Kidney (tissue), 14 donors: ENCODE results near the gene DENND1B. TPM values are rescaled to one million over a fixed set of nuclear protein-coding genes. Genes with fewer than 3 reads are reported as not detected.

Experiments
- DNase-seq, 5 donors: peaks; one replicate each; pipeline ENCODE4 v3.0.0-alpha.2; 2013 to 2020
- FAIRE-seq: peaks from 2 replicates; lab custom pipeline; 2012; peaks lifted over from hg19 to GRCh38; lab: Jason Lieb, UNC
- H3K27ac ChIP-seq, 2 donors: one replicate each; pipeline ENCODE4 v1.7.0; 2013; ENCODE audit warnings: low read depth in 2 of 2, low read length in 2 of 2, inconsistent platforms in 1 of 2
- H3K27me3 ChIP-seq: one replicate; pipeline ENCODE4 v1.7.1; 2013; ENCODE audit warnings: low read length, inconsistent platforms; ENCODE audit not compliant: control insufficient read depth, insufficient read depth
- H3K36me3 ChIP-seq, 3 donors: one replicate each; pipeline versions ENCODE4 v1.7.0 to v1.7.1; 2013; ENCODE audit warnings: low read length in 3 of 3, control low read depth in 1 of 3, inconsistent platforms in 1 of 3; ENCODE audit not compliant: insufficient read depth in 3 of 3, control insufficient read depth in 2 of 3
- H3K4me1 ChIP-seq, 3 donors: one replicate each; pipeline versions ENCODE4 v1.7.0 to v1.7.1; 2013; ENCODE audit warnings: low read length in 3 of 3, inconsistent platforms in 1 of 3, low read depth in 1 of 3; ENCODE audit not compliant: control insufficient read depth in 2 of 3, insufficient read depth in 2 of 3
- H3K4me3 ChIP-seq, 3 donors: one replicate each; pipeline versions ENCODE4 v1.7.0 to v1.8.1; 2013; ENCODE audit warnings: low read length in 3 of 3, control low read depth in 1 of 3, inconsistent platforms in 1 of 3
- H3K9ac ChIP-seq, 3 donors: one replicate each; pipeline versions ENCODE4 v1.7.0 to v1.7.1; 2013; ENCODE audit warnings: low read length in 3 of 3, control low read depth in 1 of 3, inconsistent platforms in 1 of 3
- H3K9me3 ChIP-seq, 3 donors: one replicate each; pipeline versions ENCODE4 v1.7.0 to v1.7.1; 2013; ENCODE audit warnings: low read length in 3 of 3, control low read depth in 1 of 3, inconsistent platforms in 1 of 3; ENCODE audit not compliant: control insufficient read depth in 2 of 3, insufficient read depth in 1 of 3
- intact Hi-C: fragments of 100-400 bp; cut with DNase I; formaldehyde crosslinking; loops from one replicate; pipeline ENCODE4 v1.11.1; 2022
- polyA plus RNA-seq: library from polyadenylated mRNA; stranded (reverse); fragments of 350-450 nt; fragmentation: Illumina TruSeq; extraction: RNeasy Lipid Tissue Mini Kit (QIAGEN cat#74804); gene quantifications from one replicate; pipeline ENCODE4 v1.2.3, GENCODE V29; 2014; ENCODE audit warnings: low read depth, low replicate concordance; ENCODE audit not compliant: insufficient read depth
- total RNA-seq: library from RNA; stranded (reverse); fragmentation: NEBNext Ultra II Directional; extraction: Animal tissue kit (Norgen Biotek cat#: 25700); gene quantifications from one replicate; pipeline ENCODE4 v1.2.1, GENCODE V29; 2021
- TF ChIP-seq, protein P1 (sequence below): IDR thresholded peaks from 3 replicates; pipeline ENCODE4 v1.5.1; 2012; ENCODE audit warnings: mild to moderate bottlenecking, moderate library complexity, borderline replicate concordance; ENCODE audit not compliant: insufficient read depth; ENCODE audit errors: extremely low read depth
- donor health status: control.
- donor health status: control.
- donor health status: control.
- donor health status: control.
- donor health status: control.
- donor health status: DM: yes; HTN: yes; CAD: no.
- donor health status: Normal renal cell carcinoma (clear cell type).

DENND1B gene
- total and polyA plus RNA-seq, 2 donors from 2014 or later = 3.1 to 20.6 TPM

DNA sequence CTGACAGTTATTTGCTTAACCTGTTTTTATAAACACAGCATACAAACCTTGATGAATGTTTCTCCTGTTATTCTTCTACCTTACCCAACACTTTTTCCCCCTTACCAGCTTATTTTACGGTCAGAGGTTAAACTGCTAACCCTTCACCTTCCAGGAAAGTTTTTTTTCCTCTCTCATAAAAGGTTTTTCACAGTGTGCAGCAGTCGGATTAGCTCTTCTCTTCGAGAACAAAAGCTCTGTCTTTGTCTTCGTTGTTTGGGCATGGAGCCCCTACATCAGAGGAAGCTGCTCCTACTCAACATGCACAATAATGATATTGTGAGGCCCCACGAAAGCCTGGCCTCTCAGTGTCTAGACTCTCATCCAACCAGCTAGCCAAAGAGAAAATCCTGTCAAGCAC, 42.0 kb downstream of the DENND1B start:
- TF ChIP-seq, protein P1, sequence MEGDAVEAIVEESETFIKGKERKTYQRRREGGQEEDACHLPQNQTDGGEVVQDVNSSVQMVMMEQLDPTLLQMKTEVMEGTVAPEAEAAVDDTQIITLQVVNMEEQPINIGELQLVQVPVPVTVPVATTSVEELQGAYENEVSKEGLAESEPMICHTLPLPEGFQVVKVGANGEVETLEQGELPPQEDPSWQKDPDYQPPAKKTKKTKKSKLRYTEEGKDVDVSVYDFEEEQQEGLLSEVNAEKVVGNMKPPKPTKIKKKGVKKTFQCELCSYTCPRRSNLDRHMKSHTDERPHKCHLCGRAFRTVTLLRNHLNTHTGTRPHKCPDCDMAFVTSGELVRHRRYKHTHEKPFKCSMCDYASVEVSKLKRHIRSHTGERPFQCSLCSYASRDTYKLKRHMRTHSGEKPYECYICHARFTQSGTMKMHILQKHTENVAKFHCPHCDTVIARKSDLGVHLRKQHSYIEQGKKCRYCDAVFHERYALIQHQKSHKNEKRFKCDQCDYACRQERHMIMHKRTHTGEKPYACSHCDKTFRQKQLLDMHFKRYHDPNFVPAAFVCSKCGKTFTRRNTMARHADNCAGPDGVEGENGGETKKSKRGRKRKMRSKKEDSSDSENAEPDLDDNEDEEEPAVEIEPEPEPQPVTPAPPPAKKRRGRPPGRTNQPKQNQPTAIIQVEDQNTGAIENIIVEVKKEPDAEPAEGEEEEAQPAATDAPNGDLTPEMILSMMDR = no peak

DNA sequence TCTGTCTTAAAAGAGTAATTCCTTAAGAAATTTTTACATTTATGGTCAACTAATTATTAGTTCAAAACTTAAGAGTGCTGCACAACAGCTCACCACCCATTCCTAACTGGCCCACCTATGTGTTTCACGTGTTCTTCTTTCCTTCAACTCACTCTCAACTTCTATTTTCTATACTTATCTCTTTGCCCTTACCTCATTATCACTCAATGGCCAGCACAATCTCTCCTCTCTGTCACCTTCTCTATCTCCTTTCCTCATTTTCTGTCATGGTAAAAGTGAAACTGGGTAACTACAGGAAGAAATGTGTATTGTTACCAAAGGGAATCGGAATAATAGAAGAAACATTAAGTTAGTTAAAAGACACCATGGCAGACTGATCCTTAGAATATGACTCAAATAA, 43.1 kb downstream of the DENND1B start:
- intact Hi-C loops = no loop called here
- FAIRE-seq (no peak), DNase-seq (no peak)
- Histone ChIP-seq H3K9me3 (no peaks in the 10 kb centered on the region), H3K27ac (no peak overlapping the region), H3K9ac (no peak overlapping the region), H3K27me3 (no peaks in the 10 kb centered on the region), H3K4me3 (no peak overlapping the region), H3K4me1 (no peaks in the 10 kb centered on the region), H3K36me3 (no peaks in the 10 kb centered on the region)
- TF ChIP-seq, protein P1 = no peak

More for the DNA sequence above, 42.0 kb downstream of the DENND1B start:
- no peak overlapping the region for H3K9ac ChIP-seq
- H3K4me3 ChIP-seq = no peak overlapping the region
- H3K4me1 ChIP-seq = no peaks in the 10 kb centered on the region
- intact Hi-C loops = no loop called here
- H3K9me3 ChIP-seq = no peaks in the 10 kb centered on the region
- DNase-seq (no peak), FAIRE-seq (no peak)
- no peak overlapping the region for H3K27ac ChIP-seq
- no peaks in the 10 kb centered on the region for H3K27me3 ChIP-seq
- H3K36me3 ChIP-seq = no peaks in the 10 kb centered on the region

DNA sequence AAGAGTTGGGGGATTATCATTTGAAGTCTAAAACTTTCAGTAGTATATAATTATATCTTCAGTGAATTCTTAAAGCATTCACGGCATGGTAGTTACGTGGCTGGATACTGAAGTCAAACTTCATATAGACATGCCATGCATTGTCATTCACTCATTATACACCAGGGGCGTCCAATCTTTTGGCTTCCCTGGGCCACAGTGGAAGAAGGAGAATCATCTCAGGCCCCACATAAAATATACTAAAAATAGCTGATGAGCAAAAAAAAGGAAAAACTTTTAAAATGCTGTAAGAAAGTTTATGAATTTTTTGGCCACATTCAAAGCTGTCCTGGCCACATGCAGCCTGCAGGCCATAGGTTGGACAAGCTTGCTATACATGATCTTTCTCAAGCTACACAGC, 43.8 kb downstream of the DENND1B start:
- intact Hi-C loops = no loop called here
- H3K4me1 ChIP-seq = no peaks in the 10 kb centered on the region
- H3K9me3 ChIP-seq = no peaks in the 10 kb centered on the region
- no peaks in the 10 kb centered on the region for H3K27me3 ChIP-seq
- H3K36me3 ChIP-seq = no peaks in the 10 kb centered on the region
- H3K4me3 ChIP-seq = no peak overlapping the region
- FAIRE-seq = no peak
- no peak overlapping the region for H3K9ac ChIP-seq
- no peak overlapping the region for H3K27ac ChIP-seq
- no peak for DNase-seq
- TF ChIP-seq, protein P1 = no peak

DNA sequence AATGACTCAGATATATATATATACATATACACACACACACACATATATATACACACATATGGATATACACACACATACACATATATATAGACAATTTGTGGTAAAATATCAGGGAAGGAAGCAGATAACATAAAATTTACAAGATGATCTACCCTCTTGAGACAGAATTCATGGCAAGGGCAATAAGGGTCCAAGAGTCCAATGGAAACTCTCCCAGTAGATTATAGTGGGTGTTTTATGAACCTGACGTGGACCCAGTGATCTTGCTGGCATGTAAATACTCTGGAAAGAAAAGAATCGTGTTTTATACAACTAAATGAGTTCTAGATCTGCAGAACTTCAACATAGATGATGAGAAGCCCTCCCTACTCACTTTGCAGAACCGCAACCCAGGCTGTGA, 49.3 kb downstream of the DENND1B start:
- Histone ChIP-seq H3K4me3 (no peak overlapping the region), H3K9me3 (peaks cover 2 to 16% (median 3%) of the 10 kb centered on the region in 3 donors), H3K27me3 (no peaks in the 10 kb centered on the region), H3K36me3 (no peaks in the 10 kb centered on the region), H3K4me1 (no peaks in the 10 kb centered on the region), H3K27ac (no peak overlapping the region), H3K9ac (no peak overlapping the region)
- no peak for DNase-seq
- FAIRE-seq = no peak
- TF ChIP-seq, protein P1 = no peak
- intact Hi-C loops = no loop called here
